SJCRH30 (cell line): ENCODE data around the gene UNC79. TPM values are rescaled to one million over a fixed set of nuclear protein-coding genes. Genes with fewer than 3 reads are reported as not detected.

Experiments
- DNase-seq, 2 experiments: peaks; one replicate each; pipeline ENCODE4 v3.0.0-alpha.2; 2015 to 2020
- H3K27ac ChIP-seq: fragments of 250-450 bp; sonication (Bioruptor Pico); 2 replicates; pipeline ENCODE4 v1.5.1; 2020; ENCODE audit warnings: mild to moderate bottlenecking, moderate library complexity
- H3K27me3 ChIP-seq: fragments of 250-450 bp; sonication (Bioruptor Pico); 2 replicates; pipeline ENCODE4 v1.5.1; 2020; ENCODE audit warnings: mild to moderate bottlenecking, moderate library complexity
- H3K36me3 ChIP-seq: fragments of 250-450 bp; sonication (Bioruptor Pico); 2 replicates; pipeline ENCODE4 v1.5.1; 2020; ENCODE audit warnings: mild to moderate bottlenecking, moderate library complexity
- H3K4me1 ChIP-seq: fragments of 250-450 bp; sonication (Bioruptor Pico); 2 replicates; pipeline ENCODE4 v1.5.1; 2020; ENCODE audit warnings: mild to moderate bottlenecking, moderate library complexity
- H3K4me3 ChIP-seq: fragments of 250-450 bp; sonication (Bioruptor Pico); 2 replicates; pipeline ENCODE4 v1.5.1; 2020; ENCODE audit warnings: mild to moderate bottlenecking, moderate library complexity
- H3K9me3 ChIP-seq: fragments of 250-450 bp; sonication (Bioruptor Pico); replicated peaks from 2 replicates; pipeline ENCODE4 v1.5.1; 2020; ENCODE audit warnings: mild to moderate bottlenecking, moderate library complexity
- total RNA-seq: library from RNA; depleted of rRNA; stranded (reverse); fragments of >200 nt; shearing (Covaris generic); gene quantifications from 2 replicates; pipeline ENCODE4 v1.2.3, GENCODE V29; 2014

The UNC79 gene
- total RNA-seq, 1 experiment from 2014 or later, result not detected

DNA sequence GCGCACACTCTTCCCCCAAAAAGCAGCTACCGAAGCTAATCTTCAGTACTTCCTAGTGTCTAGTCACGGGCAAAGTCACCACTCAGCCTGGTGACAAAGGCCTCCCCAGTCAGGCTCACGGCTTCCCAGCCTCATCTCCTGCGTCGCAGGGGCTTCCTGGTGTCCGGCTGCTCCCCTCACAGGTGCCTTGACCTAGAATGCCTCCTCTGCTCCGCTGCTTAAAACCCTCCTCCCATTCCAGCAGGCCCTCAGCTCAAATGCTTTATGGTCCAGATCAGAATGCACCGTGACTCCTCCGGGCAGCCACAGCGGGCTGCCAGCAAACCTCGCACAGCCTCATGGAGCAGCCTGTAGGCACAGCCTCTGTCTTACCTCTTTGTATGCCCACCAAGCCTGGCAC lies 304.5 kb downstream of the UNC79 start:
- H3K9me3 ChIP-seq, result no peaks in the 10 kb centered on the region
- no peaks in the 10 kb centered on the region for H3K4me1 ChIP-seq
- no peaks in the 10 kb centered on the region for H3K36me3 ChIP-seq
- H3K4me3 ChIP-seq, result no peak overlapping the region
- no peaks in the 10 kb centered on the region for H3K27me3 ChIP-seq
- H3K27ac ChIP-seq, result no peak overlapping the region
- DNase-seq, result no peak

DNA sequence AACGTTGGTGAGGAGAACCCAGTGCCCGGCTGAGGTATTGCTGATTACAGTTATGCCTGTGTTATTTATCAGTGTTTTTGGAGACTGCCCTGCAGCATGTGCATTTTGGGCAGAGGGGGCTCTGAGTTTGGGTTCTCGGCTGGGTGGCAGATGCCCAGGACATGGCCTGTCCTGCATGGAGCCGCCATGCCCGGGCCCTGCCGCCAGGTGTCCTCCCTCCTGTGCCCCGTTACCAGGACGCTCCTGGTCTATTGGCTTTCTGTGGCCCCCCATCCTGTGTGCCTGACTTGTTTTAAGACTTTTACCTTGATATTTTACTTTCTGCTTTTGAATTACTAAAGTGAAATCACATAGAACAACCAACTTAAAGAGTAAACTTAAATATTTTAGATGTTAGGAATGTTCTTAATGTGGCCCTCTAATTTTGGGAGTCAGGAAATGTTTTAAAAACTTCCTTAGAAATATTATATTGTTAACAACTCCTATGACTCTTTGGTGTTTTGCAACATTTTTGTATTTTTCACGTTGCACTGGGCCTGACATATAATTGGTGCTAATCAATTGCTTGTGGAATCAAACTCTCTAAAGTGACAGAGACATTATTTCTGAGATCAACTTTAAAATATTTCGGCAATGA lies 305.8 kb downstream of the UNC79 start:
- H3K9me3 ChIP-seq, result no peaks in the 10 kb centered on the region

DNA sequence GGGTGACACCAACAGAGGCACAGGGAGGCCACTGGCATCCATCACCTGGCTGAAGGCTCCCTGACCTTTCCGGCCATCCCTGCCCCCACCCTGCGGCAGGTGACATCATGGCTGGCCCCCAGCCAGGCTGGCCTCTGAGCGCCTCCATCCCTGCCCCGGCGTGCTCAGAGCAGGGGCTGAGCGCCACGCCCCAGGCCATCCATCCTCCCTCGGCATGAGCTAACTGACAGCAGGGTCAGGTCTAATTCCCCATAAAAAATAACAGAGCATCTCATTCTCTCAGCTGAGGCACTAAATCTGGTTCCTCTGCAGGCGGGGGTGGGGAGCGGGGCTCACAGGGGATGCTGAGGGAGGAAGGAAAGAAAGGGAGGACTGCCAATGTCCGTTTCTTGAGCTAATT lies 306.9 kb downstream of the UNC79 start:
- Histone ChIP-seq H3K4me1 (no peaks in the 10 kb centered on the region), H3K27ac (no peak overlapping the region), H3K4me3 (no peak overlapping the region), H3K27me3 (no peaks in the 10 kb centered on the region), H3K9me3 (no peaks in the 10 kb centered on the region), H3K36me3 (no peaks in the 10 kb centered on the region)
- DNase-seq, result no peak

More for the DNA sequence above, 305.8 kb downstream of the UNC79 start:
- H3K27me3 ChIP-seq, result no peaks in the 10 kb centered on the region
- H3K27ac ChIP-seq, result no peak overlapping the region
- H3K4me1 ChIP-seq, result no peaks in the 10 kb centered on the region
- no peaks in the 10 kb centered on the region for H3K36me3 ChIP-seq
- H3K4me3 ChIP-seq, result no peak overlapping the region
- DNase-seq, result peak in 1 of 2 experiments; percentile 8

DNA sequence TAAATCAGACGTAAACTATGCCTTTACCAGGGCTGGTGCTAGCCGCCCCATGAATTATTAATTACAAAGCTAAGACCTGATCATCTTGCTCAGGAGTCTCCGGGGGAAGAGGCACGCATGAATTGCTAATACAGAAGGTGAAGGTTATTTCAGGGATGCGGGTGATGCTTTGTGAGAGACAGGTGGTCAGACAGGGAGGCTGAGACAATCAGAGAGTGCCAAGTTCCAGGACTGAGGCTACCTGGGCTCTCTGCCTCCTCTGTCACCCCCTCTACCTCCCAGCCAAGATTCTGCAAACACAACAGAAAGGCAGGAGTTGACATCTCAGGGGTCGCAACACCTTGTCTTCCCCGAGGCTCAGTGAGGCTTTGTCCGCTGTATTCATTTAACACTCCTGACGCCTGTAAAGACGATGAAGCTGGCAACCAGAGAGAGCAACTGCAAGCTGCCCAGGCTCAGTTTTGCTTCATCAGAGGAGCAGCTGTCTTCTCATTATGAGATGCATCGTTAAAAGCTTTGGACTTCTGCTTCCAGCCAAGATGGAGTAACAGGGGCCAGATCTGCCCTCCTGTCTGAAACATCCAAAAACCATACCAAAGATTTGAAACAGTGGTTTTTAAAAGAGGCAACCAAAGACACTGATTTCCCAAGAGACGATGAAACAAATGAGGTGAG lies 311.0 kb downstream of the UNC79 start:
- Histone ChIP-seq H3K4me1 (no peaks in the 10 kb centered on the region), H3K4me3 (no peak overlapping the region), H3K9me3 (no peaks in the 10 kb centered on the region), H3K27me3 (no peaks in the 10 kb centered on the region), H3K27ac (no peak overlapping the region), H3K36me3 (no peaks in the 10 kb centered on the region)
- DNase-seq, result no peak

DNA sequence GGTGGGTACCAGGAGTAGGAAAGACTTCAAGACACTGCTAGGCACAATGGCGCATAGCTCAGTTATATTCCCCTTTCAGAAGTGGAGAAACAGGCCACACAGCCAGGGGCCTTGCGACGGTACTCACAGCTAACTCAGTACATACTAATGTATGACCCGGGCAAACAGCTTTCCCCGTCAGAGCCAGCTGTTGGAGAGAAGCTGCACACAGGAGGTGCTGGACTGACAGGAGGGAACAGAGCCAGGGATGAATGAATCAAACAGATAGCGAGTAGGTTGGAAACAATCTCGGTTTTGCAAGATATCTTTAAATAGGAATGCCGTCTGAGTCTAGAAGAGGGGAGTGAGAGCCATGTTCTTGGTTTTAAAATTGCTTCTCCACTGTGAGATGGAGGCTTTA lies 312.0 kb downstream of the UNC79 start:
- Histone ChIP-seq H3K27ac (no peak overlapping the region), H3K27me3 (no peaks in the 10 kb centered on the region)

DNA sequence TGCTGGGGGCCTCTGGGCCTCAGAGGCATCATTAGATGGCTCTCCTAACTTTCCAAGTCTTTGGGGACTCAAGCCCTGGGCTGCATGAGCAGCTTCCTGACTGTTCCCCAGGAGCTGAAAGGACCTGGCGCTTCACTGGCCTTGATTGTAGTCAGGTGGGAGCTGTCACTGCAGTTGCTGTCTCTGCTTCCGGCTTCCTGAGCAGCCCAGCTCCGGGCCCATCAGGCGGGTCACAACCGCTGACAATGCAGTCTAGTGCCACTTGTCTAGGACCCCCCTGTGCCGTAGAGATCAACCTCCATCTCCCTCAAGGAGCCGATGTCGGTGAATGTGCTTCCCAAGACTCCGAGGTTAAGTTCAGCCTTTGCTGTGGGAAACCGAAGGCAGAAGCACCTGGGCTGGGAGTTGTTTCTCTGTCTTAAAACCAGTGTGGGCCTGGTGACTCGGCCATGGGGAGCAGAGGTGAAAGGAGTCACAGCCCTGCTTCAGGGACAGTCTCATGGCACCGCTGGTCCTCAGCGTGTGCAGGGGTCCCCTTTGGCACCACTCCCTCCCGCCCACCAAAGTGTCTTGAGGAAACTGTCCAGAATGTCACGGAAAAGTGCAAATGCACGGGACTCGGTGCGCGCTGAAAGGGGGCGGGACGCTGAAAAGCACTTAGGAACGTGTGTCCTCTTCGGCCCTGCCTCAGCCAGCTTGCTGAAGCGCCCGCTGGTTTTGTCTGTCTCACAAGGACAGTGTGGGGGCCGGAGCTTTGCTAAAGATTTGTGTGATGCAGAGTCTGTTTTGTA lies 312.7 kb downstream of the UNC79 start:
- Histone ChIP-seq H3K4me1 (no peaks in the 10 kb centered on the region), H3K27me3 (no peaks in the 10 kb centered on the region)
- no peak for DNase-seq

More for the DNA sequence above, 312.0 kb downstream of the UNC79 start:
- Histone ChIP-seq H3K36me3 (no peaks in the 10 kb centered on the region), H3K9me3 (no peaks in the 10 kb centered on the region), H3K4me3 (no peak overlapping the region), H3K4me1 (no peaks in the 10 kb centered on the region)
- DNase-seq, result no peak

DNA sequence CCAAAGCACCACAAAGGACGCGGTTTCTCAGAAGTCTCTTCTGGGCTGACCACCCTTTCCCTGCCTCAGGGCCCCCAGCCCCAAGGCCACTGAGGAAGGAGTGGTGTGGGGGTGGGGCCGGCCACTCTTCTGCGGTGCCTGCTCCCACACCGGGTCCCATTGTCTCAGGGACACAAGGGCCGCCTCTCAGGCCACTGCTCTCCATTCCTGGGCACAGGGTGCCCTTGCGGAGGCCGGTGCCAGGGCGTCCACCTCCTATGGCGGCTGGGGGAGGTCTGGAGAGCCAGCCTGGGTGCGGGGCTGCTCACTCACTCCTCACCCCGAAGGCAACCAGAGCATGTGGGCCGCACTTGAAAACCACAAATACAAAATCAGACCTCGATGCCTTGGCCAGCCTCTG lies 313.4 kb downstream of the UNC79 start:
- Histone ChIP-seq H3K4me1 (no peaks in the 10 kb centered on the region), H3K4me3 (no peak overlapping the region), H3K27ac (no peak overlapping the region), H3K9me3 (no peaks in the 10 kb centered on the region), H3K27me3 (no peaks in the 10 kb centered on the region), H3K36me3 (no peaks in the 10 kb centered on the region)
- DNase-seq, result no peak

More for the DNA sequence above, 312.7 kb downstream of the UNC79 start:
- Histone ChIP-seq H3K36me3 (no peaks in the 10 kb centered on the region), H3K27ac (no peak overlapping the region), H3K4me3 (no peak overlapping the region), H3K9me3 (no peaks in the 10 kb centered on the region)

DNA sequence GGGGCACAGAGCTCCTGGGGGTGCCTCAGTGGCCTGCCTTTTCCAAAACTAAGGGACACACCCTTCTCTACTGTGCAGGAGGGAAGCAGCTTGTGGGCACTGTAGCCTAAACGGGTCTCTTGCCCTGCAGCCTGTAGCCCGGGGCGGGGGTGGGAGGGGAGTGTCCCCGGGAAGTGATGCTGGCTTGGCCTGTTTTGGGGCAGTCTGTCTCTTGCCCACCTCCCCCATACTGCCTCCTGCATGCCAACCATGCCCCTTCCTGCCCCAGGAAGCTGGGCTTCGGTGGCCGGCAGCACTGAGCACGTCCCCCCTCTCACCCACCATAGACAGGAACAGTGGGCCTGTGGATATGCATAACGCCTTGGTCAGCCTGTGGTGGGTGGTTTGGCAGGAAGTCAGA lies 314.1 kb downstream of the UNC79 start:
- no peaks in the 10 kb centered on the region for H3K27me3 ChIP-seq
- no peak for DNase-seq
- H3K4me3 ChIP-seq, result no peak overlapping the region
- H3K36me3 ChIP-seq, result no peaks in the 10 kb centered on the region
- H3K9me3 ChIP-seq, result no peaks in the 10 kb centered on the region
- no peak overlapping the region for H3K27ac ChIP-seq
- no peaks in the 10 kb centered on the region for H3K4me1 ChIP-seq

DNA sequence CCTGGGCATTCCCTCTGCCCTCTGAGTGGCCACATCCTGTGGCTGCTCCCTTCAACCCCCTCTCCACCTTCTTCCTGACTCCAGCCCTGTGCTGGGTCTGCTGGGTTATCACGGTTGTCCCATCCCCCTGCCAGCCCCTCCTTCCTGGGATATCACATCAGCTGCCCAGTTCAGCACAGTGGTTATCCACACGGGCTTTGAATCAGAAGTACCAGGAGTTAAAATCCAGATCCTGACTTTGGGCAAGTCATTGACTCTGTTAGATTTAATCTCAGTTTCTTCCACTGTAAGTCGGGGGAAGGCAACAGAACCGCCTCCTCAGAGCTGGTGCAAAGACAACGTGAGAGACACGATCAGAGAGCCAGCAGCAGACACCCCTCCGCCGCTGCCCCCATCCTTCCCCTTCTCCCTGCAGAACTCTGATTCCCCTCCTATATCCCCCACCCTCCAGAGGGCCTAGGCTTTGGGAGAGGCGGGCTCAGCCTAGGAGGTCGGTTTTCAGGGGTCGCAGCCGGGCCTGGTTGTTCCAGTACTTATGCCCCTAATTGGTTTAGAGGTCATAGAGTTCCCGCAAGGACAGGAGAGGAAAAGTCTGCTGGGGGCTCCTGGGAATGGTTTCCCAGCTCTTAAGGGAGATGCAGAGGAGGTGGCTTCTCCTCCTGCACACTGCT lies 315.0 kb downstream of the UNC79 start:
- Histone ChIP-seq H3K4me1 (no peaks in the 10 kb centered on the region), H3K36me3 (no peaks in the 10 kb centered on the region), H3K4me3 (no peak overlapping the region), H3K9me3 (no peaks in the 10 kb centered on the region), H3K27me3 (no peaks in the 10 kb centered on the region), H3K27ac (no peak overlapping the region)
- DNase-seq, result no peak

DNA sequence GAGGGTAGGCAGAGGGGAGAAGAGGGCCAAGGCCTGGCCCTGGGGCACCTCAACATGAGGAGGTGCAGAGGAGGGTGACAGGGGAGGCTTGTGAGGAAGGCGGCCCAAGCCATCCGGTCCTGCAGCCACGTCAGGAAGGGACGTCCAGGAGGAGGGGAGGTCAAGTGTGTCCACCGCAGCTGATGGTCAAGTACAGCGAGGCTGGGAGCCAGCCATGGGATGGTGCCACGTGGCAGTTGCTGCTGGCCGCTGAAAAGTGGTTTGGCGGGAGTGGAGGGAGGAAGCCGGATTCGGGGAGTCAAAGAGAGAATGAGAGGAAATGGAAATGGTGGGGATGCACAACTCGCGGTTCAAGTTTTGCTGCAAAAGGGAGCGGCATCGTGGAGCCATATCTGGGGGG lies 316.4 kb downstream of the UNC79 start:
- H3K27me3 ChIP-seq, result no peaks in the 10 kb centered on the region
- H3K9me3 ChIP-seq, result no peaks in the 10 kb centered on the region
- H3K4me1 ChIP-seq, result no peaks in the 10 kb centered on the region
- H3K4me3 ChIP-seq, result no peak overlapping the region
- no peaks in the 10 kb centered on the region for H3K36me3 ChIP-seq
- no peak for DNase-seq
- H3K27ac ChIP-seq, result no peak overlapping the region

DNA sequence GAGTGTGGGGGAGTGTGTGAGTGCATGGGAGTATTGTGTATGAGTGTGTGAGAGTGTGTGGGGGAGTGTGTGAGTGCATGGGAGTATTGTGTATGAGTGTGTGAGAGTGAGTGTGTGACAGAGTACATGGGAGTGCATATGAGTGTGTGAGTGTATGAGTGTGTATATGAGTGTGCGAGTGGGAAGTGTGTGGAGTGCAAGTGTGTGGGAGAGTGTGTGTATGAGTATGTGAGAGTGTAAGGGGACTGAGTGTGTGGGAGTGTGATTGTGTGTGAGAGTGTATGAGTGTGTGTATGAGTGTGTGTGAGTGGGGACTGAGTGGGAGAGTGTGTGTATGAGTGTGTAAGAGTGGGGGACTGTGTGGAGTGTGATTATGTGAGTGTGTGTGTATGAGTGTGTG lies 316.8 kb downstream of the UNC79 start:
- Histone ChIP-seq H3K4me3 (no peak overlapping the region), H3K27ac (no peak overlapping the region), H3K27me3 (no peaks in the 10 kb centered on the region), H3K9me3 (no peaks in the 10 kb centered on the region), H3K36me3 (no peaks in the 10 kb centered on the region), H3K4me1 (no peaks in the 10 kb centered on the region)
- DNase-seq, result no peak

DNA sequence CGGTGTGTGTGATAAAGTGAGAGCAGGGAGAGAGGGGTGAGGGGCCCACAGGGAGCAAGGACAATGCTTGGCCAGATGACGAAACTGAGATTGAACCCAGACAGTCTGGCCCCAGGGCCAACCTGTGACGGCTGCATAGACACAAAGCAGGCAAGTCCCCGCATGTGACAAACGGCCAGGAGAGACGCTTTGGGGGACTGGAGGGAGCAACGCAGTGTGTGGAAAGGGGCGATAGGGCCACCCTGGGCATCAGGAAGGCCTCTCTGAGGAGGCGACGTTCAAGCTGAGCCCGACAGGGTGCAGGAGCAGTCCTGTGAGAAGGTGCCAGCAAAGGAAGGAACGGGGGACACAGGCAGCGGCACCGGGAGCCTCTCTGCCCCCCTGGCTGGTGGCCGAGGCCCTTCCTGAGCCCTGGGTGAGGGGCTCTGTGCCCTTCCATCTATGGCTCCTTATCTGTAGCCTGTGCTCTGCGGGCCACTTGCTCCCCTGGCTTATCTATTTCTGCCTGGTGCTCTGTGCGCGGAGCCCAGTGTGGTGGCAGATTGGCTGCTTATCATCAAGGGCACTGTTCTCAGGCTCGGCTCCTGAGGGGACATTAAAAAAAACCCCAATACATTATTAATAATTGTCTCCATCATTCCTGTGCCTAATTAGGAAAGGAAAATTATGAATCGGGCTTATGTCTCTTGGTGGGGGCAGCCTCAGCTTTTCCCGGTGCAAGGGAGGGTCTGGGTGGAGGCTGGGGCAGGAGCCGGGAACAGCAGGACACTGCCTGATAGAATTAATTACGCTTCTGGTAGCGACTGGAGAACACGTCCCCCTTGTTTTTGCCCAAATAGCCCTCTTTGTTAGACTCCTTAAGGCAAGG lies 317.7 kb downstream of the UNC79 start:
- H3K4me3 ChIP-seq, result no peak overlapping the region
- no peak for DNase-seq
- H3K9me3 ChIP-seq, result no peaks in the 10 kb centered on the region
- H3K27ac ChIP-seq, result no peak overlapping the region
- no peaks in the 10 kb centered on the region for H3K27me3 ChIP-seq
- no peaks in the 10 kb centered on the region for H3K4me1 ChIP-seq
- H3K36me3 ChIP-seq, result no peaks in the 10 kb centered on the region

DNA sequence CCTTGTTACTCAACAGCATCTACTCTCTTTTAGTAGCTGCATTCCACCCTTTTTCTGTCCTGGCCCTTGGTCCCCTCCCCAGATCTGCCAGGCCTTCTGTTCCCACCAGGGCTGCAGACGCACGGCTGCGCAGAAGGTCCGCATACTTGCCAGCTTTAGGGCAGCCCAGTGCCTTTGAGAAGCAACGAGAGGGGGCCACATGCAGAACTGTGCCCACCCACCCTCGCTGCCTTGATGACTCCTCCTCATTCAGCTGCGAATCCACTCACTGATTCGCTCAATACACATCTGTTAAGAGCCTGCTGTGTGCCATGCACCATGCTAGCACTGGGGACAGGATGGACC lies 318.3 kb downstream of the UNC79 start:
- H3K4me3 ChIP-seq, result no peak overlapping the region
- no peaks in the 10 kb centered on the region for H3K9me3 ChIP-seq
- H3K4me1 ChIP-seq, result no peaks in the 10 kb centered on the region
- H3K27ac ChIP-seq, result no peak overlapping the region
- H3K27me3 ChIP-seq, result no peaks in the 10 kb centered on the region
- DNase-seq, result no peak
- no peaks in the 10 kb centered on the region for H3K36me3 ChIP-seq

DNA sequence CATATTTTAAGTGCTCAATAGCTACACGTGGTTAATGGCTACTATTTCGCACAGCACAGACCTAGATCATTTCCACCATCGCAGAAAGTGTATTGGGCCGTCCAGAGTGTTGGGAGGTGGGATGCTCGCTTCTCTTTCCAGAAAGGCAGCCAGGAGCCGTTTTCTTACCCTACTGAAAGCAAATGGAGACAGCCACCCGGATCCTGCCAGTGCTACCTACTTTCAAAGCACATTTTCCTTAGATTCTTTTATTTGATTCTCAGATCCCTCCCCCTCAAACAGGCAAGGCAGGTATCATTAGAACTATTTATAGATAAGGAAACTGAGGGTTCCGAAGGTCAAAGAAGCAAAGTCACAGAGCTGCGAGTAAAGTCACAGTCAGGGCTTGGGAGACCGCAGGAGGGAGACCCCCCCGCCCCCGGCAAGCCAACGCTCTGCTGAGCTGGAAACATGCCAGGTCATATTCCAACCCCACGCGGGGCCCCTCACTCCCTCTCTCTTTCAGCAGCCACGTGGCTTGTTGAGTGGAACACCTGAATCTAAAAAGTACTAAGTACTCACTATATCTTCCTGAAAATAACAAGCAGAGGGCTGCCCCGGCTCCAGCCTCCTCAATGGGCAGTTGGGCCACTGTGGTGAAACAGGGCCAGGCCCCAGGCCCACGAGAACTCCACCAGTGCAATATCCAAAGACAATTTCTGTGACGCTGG lies 321.4 kb downstream of the UNC79 start:
- Histone ChIP-seq H3K4me3 (no peak overlapping the region), H3K27me3 (no peaks in the 10 kb centered on the region), H3K4me1 (no peaks in the 10 kb centered on the region), H3K27ac (no peak overlapping the region), H3K9me3 (no peaks in the 10 kb centered on the region), H3K36me3 (no peaks in the 10 kb centered on the region)
- DNase-seq, result no peak
